GM13977 (cell line): ENCODE measurements around the gene FAM90A26.
"Not testable (repeated sequence)": the region's sequence is repeated elsewhere in the genome, so short reads cannot be mapped to it uniquely, and the experiment has no call there.

Experiments used
- DNase-seq: peaks from one replicate; pipeline ENCODE4 v3.0.0; 2012; ENCODE audit warnings: low spot score
- CTCF ChIP-seq: IDR thresholded peaks from 2 replicates; pipeline ENCODE4 v1.5.1; 2012; ENCODE audit warnings: mild to moderate bottlenecking, control low read depth; ENCODE audit not compliant: insufficient read depth; ENCODE audit errors: extremely low read depth, missing control alignments
- in situ Hi-C: fragments of 300-500 bp; cut with MboI; formaldehyde crosslinking; loops from one replicate; pipeline ENCODE4 v1.12.0; 2022; ENCODE audit warnings: low sequenced_read_pairs, low pct_unique_long_range_greater_than_20kb, mixed read lengths, inconsistent platforms; ENCODE audit not compliant: unreplicated experiment

Gene FAM90A26

GRCh38 chr4:9146967-9147366 is 23.2 kb upstream of the FAM90A26 start:
- no peak for TF ChIP-seq CTCF
- in situ Hi-C loops, result no loop called here
- no peak for DNase-seq

GRCh38 chr4:9147368-9147767 is 22.8 kb upstream of the FAM90A26 start:
- in situ Hi-C loops, result not testable (repeated sequence)

GRCh38 chr4:9148611-9149409 is 21.4 kb upstream of the FAM90A26 start:
- DNase-seq, in situ Hi-C loops: not testable (repeated sequence)

More at GRCh38 chr4:9147368-9147767, 22.8 kb upstream of the FAM90A26 start:
- DNase-seq, result not testable (repeated sequence)

- DNase-seq, result peak; percentile 1
- in situ Hi-C loops, result not testable (repeated sequence)
Measured at GRCh38 chr4:9151809-9152179, 18.4 kb upstream of the FAM90A26 start.

GRCh38 chr4:9152180-9153007 is 17.8 kb upstream of the FAM90A26 start:
- in situ Hi-C loops, result not testable (repeated sequence)
- peak; percentile 2 for DNase-seq

GRCh38 chr4:9153008-9153570 is 17.1 kb upstream of the FAM90A26 start:
- in situ Hi-C loops, result not testable (repeated sequence)
- peak; percentile 25 for DNase-seq

- DNase-seq, result peak; percentile 0
- in situ Hi-C loops, result not testable (repeated sequence)
Measured at GRCh38 chr4:9153571-9154157, 16.5 kb upstream of the FAM90A26 start.

- in situ Hi-C loops, result not testable (repeated sequence)
Measured at GRCh38 chr4:9155101-9155886, 14.9 kb upstream of the FAM90A26 start.

GRCh38 chr4:9158392-9158791 is 11.8 kb upstream of the FAM90A26 start:
- in situ Hi-C loops, DNase-seq: not testable (repeated sequence)

More at GRCh38 chr4:9155101-9155886, 14.9 kb upstream of the FAM90A26 start:
- DNase-seq, result not testable (repeated sequence)

- in situ Hi-C loops, DNase-seq: not testable (repeated sequence)
Measured at GRCh38 chr4:9160046-9160445, 10.2 kb upstream of the FAM90A26 start.

- DNase-seq, in situ Hi-C loops: not testable (repeated sequence)
Measured at GRCh38 chr4:9165990-9166389, 4.2 kb upstream of the FAM90A26 start.

- DNase-seq, in situ Hi-C loops: not testable (repeated sequence)
Measured at GRCh38 chr4:9210357-9210756, 40.1 kb downstream of the FAM90A26 start, which contains the start of gene USP17L10. Gene USP17L10 (plus strand): TSS chr4:9210657. CDS start chr4:9210657, 0 bp downstream.

GRCh38 chr4:9214701-9215100 is 44.5 kb downstream of the FAM90A26 start:
- in situ Hi-C loops, DNase-seq: not testable (repeated sequence)

GRCh38 chr4:9215105-9215504 is 44.9 kb downstream of the FAM90A26 start, which contains the start of gene USP17L11:
Gene USP17L11 (plus strand): TSS chr4:9215405. CDS start chr4:9215405, 0 bp downstream.
- in situ Hi-C loops, DNase-seq: not testable (repeated sequence)

- DNase-seq, in situ Hi-C loops: not testable (repeated sequence)
Measured at GRCh38 chr4:9219852-9220251, 49.6 kb downstream of the FAM90A26 start, which contains the start of gene USP17L12. Gene USP17L12 (plus strand): TSS chr4:9220152. CDS start chr4:9220152, 0 bp downstream.
